Measurements from ENCODE around the gene CDC42BPA.

CDC42BPA gene

DNA sequence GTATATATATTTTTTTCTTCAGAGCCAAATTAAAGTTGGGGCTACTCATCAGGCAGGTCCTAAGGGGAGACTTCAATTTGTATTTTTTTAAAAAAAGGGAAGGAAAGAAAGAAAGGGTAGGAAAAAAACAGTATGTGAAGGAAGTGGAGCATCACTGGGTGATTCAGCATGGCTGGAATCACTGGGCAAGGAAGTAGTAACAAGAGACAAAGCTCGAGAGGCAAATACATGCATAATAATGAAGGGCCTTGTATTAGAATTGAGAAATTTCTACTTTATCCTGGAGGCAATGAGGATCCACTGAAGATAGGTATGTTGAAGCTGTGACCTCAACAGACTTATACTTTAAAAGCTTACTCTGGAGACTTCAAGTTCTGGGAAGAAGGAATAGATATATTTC, 193.8 kb downstream of the CDC42BPA start:
- TF ChIP-seq SIN3A (IDR thresholded peaks at IDR 0.05; ENCODE audit: borderline replicate concordance, insufficient read depth, low read length) = no peak
- TF ChIP-seq, protein P1, sequence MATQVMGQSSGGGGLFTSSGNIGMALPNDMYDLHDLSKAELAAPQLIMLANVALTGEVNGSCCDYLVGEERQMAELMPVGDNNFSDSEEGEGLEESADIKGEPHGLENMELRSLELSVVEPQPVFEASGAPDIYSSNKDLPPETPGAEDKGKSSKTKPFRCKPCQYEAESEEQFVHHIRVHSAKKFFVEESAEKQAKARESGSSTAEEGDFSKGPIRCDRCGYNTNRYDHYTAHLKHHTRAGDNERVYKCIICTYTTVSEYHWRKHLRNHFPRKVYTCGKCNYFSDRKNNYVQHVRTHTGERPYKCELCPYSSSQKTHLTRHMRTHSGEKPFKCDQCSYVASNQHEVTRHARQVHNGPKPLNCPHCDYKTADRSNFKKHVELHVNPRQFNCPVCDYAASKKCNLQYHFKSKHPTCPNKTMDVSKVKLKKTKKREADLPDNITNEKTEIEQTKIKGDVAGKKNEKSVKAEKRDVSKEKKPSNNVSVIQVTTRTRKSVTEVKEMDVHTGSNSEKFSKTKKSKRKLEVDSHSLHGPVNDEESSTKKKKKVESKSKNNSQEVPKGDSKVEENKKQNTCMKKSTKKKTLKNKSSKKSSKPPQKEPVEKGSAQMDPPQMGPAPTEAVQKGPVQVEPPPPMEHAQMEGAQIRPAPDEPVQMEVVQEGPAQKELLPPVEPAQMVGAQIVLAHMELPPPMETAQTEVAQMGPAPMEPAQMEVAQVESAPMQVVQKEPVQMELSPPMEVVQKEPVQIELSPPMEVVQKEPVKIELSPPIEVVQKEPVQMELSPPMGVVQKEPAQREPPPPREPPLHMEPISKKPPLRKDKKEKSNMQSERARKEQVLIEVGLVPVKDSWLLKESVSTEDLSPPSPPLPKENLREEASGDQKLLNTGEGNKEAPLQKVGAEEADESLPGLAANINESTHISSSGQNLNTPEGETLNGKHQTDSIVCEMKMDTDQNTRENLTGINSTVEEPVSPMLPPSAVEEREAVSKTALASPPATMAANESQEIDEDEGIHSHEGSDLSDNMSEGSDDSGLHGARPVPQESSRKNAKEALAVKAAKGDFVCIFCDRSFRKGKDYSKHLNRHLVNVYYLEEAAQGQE (IDR thresholded peaks at IDR 0.05; ENCODE audit: insufficient read depth in 1 of 2, low read depth in 2 of 2, low read length in 2 of 2) = no peak
- TF ChIP-seq POLR2AphosphoS5 (IDR thresholded peaks at IDR 0.05; ENCODE audit: low read depth, low read length) = no peak
- no peak for TF ChIP-seq TAF1 (IDR thresholded peaks at IDR 0.05; ENCODE audit: borderline replicate concordance, insufficient read depth, low read length)
- no peak for TF ChIP-seq FOXP2 (optimal IDR thresholded peaks at IDR 0.05; ENCODE audit: borderline replicate concordance, extremely low read depth, extremely low read length, insufficient read depth)

DNA sequence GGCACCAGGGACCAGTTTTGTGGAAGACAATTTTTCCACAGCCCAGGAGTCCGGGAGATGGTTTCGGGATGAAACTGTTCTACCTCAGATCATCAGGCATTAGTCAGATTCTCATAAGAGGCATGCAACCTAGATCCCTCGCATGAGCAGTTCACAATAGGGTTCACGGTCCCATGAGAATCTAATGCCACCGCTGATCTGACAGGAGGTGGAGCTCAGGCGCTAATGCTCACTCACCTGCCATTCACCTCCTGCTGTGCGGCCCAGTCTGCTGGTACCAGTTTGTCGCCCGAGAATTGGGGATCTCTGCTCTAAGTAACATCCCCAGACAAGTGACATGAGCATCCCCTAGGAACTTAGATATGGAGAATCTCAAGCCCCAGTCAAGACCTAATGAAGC, 197.5 kb downstream of the CDC42BPA start:
- TF ChIP-seq, protein P1 (IDR thresholded peaks at IDR 0.05; ENCODE audit: insufficient read depth in 1 of 2, low read depth in 2 of 2, low read length in 2 of 2) = no peak
- TF ChIP-seq POLR2AphosphoS5 (IDR thresholded peaks at IDR 0.05; ENCODE audit: low read depth, low read length) (no peak), SIN3A (IDR thresholded peaks at IDR 0.05; ENCODE audit: borderline replicate concordance, insufficient read depth, low read length) (no peak), FOXP2 (optimal IDR thresholded peaks at IDR 0.05; ENCODE audit: borderline replicate concordance, extremely low read depth, extremely low read length, insufficient read depth) (no peak)

DNA sequence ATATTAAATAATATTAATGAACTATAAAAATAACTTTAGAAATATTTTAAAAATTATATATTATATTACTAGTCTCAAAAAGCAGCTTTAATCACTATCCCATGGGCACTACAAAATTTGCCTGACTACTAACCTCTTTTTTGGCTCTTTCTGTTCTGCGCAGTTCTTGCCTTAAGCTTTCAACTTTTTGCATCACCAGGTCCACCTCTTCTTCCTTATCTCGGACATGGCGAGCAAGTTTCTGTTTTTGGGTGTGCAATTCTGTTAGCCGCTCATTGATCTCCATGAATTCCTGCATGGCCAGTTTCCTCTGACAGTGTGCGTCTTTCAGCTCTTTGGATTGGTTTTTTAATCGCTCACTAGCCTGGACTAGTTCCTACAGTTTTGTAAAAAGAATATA, 205.8 kb downstream of the CDC42BPA start:
- TF ChIP-seq, protein P1 (IDR thresholded peaks at IDR 0.05; ENCODE audit: insufficient read depth in 1 of 2, low read depth in 2 of 2, low read length in 2 of 2) = no peak
- TF ChIP-seq FOXP2 (optimal IDR thresholded peaks at IDR 0.05; ENCODE audit: borderline replicate concordance, extremely low read depth, extremely low read length, insufficient read depth) = no peak
- TF ChIP-seq TAF1 (IDR thresholded peaks at IDR 0.05; ENCODE audit: borderline replicate concordance, insufficient read depth, low read length) = no peak
- no peak for TF ChIP-seq POLR2AphosphoS5 (IDR thresholded peaks at IDR 0.05; ENCODE audit: low read depth, low read length)
- TF ChIP-seq SIN3A (IDR thresholded peaks at IDR 0.05; ENCODE audit: borderline replicate concordance, insufficient read depth, low read length) = no peak

DNA sequence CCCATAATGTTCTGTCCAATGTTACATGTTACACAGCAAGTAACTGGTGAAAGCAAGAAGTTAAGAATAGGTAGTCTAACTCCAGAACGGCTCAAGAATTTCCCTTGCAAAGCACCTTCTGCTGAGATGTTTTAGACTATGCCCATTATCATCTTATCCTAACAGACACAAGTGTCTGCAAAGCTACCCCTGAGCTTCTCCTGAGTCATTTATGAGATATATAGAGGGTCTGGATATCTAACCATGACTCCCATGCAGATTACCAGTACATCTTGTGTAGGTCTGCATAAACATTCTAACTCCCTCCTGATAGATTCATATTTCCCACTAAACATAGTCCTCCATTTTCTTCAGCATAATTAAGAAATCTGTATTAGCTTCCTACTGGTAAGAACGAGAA, 206.5 kb downstream of the CDC42BPA start:
- TF ChIP-seq POLR2AphosphoS5 (IDR thresholded peaks at IDR 0.05; ENCODE audit: low read depth, low read length) (no peak), SIN3A (IDR thresholded peaks at IDR 0.05; ENCODE audit: borderline replicate concordance, insufficient read depth, low read length) (no peak), FOXP2 (optimal IDR thresholded peaks at IDR 0.05; ENCODE audit: borderline replicate concordance, extremely low read depth, extremely low read length, insufficient read depth) (no peak)

DNA sequence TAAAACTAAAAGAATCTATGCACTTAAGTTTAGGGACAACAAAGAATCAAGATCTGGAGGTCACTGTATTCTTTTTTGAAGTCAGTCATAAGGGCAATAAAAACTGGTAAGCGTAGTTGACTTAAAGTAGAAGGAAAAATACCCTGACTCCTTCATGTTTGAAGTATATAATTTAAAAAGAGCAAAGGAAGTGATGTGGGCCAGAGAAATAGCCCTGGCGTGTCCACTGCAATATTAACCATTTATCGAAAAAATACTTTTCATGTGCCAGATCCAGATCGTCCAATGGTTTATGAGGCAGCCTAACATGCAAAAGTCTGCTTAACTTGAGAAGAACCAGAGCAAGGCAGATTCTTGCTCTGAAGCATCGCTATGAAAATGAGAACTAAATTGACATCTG, 216.2 kb downstream of the CDC42BPA start:
- TF ChIP-seq TAF1 (IDR thresholded peaks at IDR 0.05; ENCODE audit: borderline replicate concordance, insufficient read depth, low read length) (no peak), POLR2AphosphoS5 (IDR thresholded peaks at IDR 0.05; ENCODE audit: low read depth, low read length) (no peak), FOXP2 (optimal IDR thresholded peaks at IDR 0.05; ENCODE audit: borderline replicate concordance, extremely low read depth, extremely low read length, insufficient read depth) (no peak), SIN3A (IDR thresholded peaks at IDR 0.05; ENCODE audit: borderline replicate concordance, insufficient read depth, low read length) (no peak)
- TF ChIP-seq, protein P1 (IDR thresholded peaks at IDR 0.05; ENCODE audit: insufficient read depth in 1 of 2, low read depth in 2 of 2, low read length in 2 of 2) = no peak
